K562 (cell line): ENCODE results near the gene PARD3B. TPM values are rescaled to one million over a fixed set of nuclear protein-coding genes. Genes with fewer than 3 reads are reported as not detected.

Experiments used
- ATAC-seq: fragments of 200-7000 bp; cut with Tn5 transposase; 3 replicates; pipeline ENCODE4 v1.9.1; 2020; ENCODE audit warnings: moderate library complexity
- BruUV-seq: library from RNA; stranded (reverse); fragments of 400-500 nt; replicated peaks from 2 replicates; lab custom pipeline; 2021; lab: Mats Ljungman, UMichigan
- CTCF ChIA-PET: fragments of 300-600 bp; formaldehyde crosslinking; extraction: SDS; loops from one replicate; lab custom pipeline; 2021; ENCODE audit warnings: low intra/inter-chr PET ratio; lab: Yijun Ruan, JAX
- POLR2A ChIA-PET: fragments of 300-600, 350-650 bp; sonication (Branson Sonifier 250); formaldehyde crosslinking; extraction: SDS; loops from one replicate; lab custom pipeline; 2021; ENCODE audit warnings: antibody characterized with exemption, inconsistent platforms; lab: Yijun Ruan, JAX
- DNase-seq, 4 experiments: peaks; one replicate each; pipeline versions ENCODE4 v3.0.0 to v3.0.0-alpha.2; 2011 to 2018; ENCODE audit warnings: low spot score in 3 of 4, mixed read lengths in 3 of 4; ENCODE audit errors: extremely low read depth in 1 of 4
- FAIRE-seq: peaks from 2 replicates; lab custom pipeline; 2011; peaks lifted over from hg19 to GRCh38; lab: Jason Lieb, UNC
- H2AFZ ChIP-seq: 2 replicates; pipeline ENCODE4 v1.6.0; 2011; ENCODE audit warnings: low read depth, low read length, control low read depth, inconsistent platforms
- H3K27ac ChIP-seq: fragments of 200-600 bp; 3 replicates; pipeline ENCODE4 v1.8.0; 2011; ENCODE audit warnings: low read depth, mild to moderate bottlenecking, control low read depth, inconsistent platforms, low read length, moderate library complexity, mixed read lengths; ENCODE audit errors: extremely low read depth
- H3K27me3 ChIP-seq, 2 experiments: fragments of 300-600 bp in 1 of 2; 2 replicates in 1 of 2; 3 replicates in 1 of 2; pipeline versions ENCODE4 v1.6.0 to v1.8.0; 2011; ENCODE audit warnings: inconsistent platforms in 2 of 2, low read length in 2 of 2, mild to moderate bottlenecking in 1 of 2, mixed read lengths in 1 of 2, moderate library complexity in 1 of 2; ENCODE audit not compliant: control insufficient read depth in 2 of 2, insufficient read depth in 2 of 2
- H3K36me3 ChIP-seq: fragments of 300-600 bp; 3 replicates; pipeline ENCODE4 v1.8.0; 2011; ENCODE audit warnings: mild to moderate bottlenecking, low read length, inconsistent platforms; ENCODE audit not compliant: control insufficient read depth, insufficient read depth
- H3K4me1 ChIP-seq, 2 experiments: fragments of 200-600 bp in 1 of 2; replicated peaks in 1 of 2; 2 replicates in 1 of 2; 3 replicates in 1 of 2; pipeline versions ENCODE4 v1.5.1 to v1.8.0; 2011; ENCODE audit warnings: inconsistent platforms in 2 of 2, low read length in 2 of 2, mild to moderate bottlenecking in 1 of 2, mixed read lengths in 1 of 2, moderate library complexity in 1 of 2; ENCODE audit not compliant: control insufficient read depth in 2 of 2, insufficient read depth in 2 of 2
- H3K4me2 ChIP-seq: 2 replicates; pipeline ENCODE4 v1.6.1; 2011; ENCODE audit warnings: low read length, control low read depth, inconsistent platforms, mixed read lengths; ENCODE audit not compliant: insufficient read depth
- H3K4me3 ChIP-seq: fragments of 200-600 bp; sonication (generic), shearing (Covaris generic); 2 replicates; pipeline ENCODE4 v1.5.1; 2016; ENCODE audit warnings: control low read depth, inconsistent platforms
- H3K79me2 ChIP-seq: fragments of 200-600 bp; 3 replicates; pipeline ENCODE4 v1.8.0; 2011; ENCODE audit warnings: low read length, inconsistent platforms; ENCODE audit not compliant: control insufficient read depth, insufficient read depth
- H3K9ac ChIP-seq, 2 experiments: 2 replicates each; pipeline versions ENCODE4 v1.6.0 to v1.6.1; 2011; ENCODE audit warnings: low read depth in 2 of 2, low read length in 2 of 2, control low read depth in 1 of 2, inconsistent platforms in 1 of 2, mild to moderate bottlenecking in 1 of 2, mixed read lengths in 1 of 2; ENCODE audit not compliant: insufficient read depth in 1 of 2
- H3K9me1 ChIP-seq: one replicate; pipeline ENCODE4 v1.6.0; 2011; ENCODE audit warnings: inconsistent platforms, mild to moderate bottlenecking, low read length, moderate library complexity; ENCODE audit not compliant: control insufficient read depth, insufficient read depth
- H3K9me3 ChIP-seq: replicated peaks from 2 replicates; pipeline ENCODE4 v1.5.1; 2011; ENCODE audit warnings: low read depth, low read length, inconsistent platforms; ENCODE audit not compliant: control insufficient read depth, insufficient read depth
- H4K20me1 ChIP-seq: replicated peaks from 2 replicates; pipeline ENCODE4 v1.6.1; 2011; ENCODE audit warnings: low read length, inconsistent platforms, mixed read lengths; ENCODE audit not compliant: control insufficient read depth, insufficient read depth
- CREBBP ChIP-seq: IDR thresholded peaks from one replicate; pipeline ENCODE4 v1.6.1; 2012; ENCODE audit warnings: low read depth, mild to moderate bottlenecking, control low read depth, inconsistent platforms, low read length
- ETV6 ChIP-seq, 3 experiments: fragments of 150-350 bp in 1 of 3; sonication (generic) in 1 of 3; formaldehyde crosslinking in 1 of 3; IDR thresholded peaks; 2 replicates each; pipeline versions ENCODE4 v1.6.1 to v1.8.0; 2014 to 2022; ENCODE audit warnings: borderline replicate concordance in 2 of 3, low read depth in 2 of 3, antibody characterized with exemption in 1 of 3, low read length in 1 of 3, mild to moderate bottlenecking in 1 of 3, missing genetic modification reagents in 1 of 3
- GABPB2 ChIP-seq: fragments of 250-450 bp; sonication (Bioruptor Pico); conservative IDR thresholded peaks from 2 replicates; pipeline ENCODE4 v1.5.1; 2021; ENCODE audit warnings: mild to moderate bottlenecking
- HLTF ChIP-seq: fragments of 450-650 bp; IDR thresholded peaks from 2 replicates; pipeline ENCODE4 v1.6.1; 2016
- HMG20A ChIP-seq: fragments of 450-650 bp; formaldehyde crosslinking; conservative IDR thresholded peaks from 2 replicates; pipeline ENCODE4 v1.4.0; 2020; ENCODE audit warnings: mild to moderate bottlenecking, mixed read lengths
- ILF3 ChIP-seq: fragments of 450-650 bp; IDR thresholded peaks from 2 replicates; pipeline ENCODE4 v1.6.1; 2018; ENCODE audit warnings: antibody characterized with exemption, mild to moderate bottlenecking, moderate library complexity, borderline replicate concordance
- KDM5B ChIP-seq: fragments of 200-600 bp; sonication (generic); IDR thresholded peaks from 2 replicates; pipeline ENCODE4 v1.6.1; 2012; ENCODE audit warnings: low read depth, mild to moderate bottlenecking, moderate library complexity, low read length, control low read depth, inconsistent platforms; ENCODE audit not compliant: insufficient replicate concordance
- NELFE ChIP-seq: IDR thresholded peaks from 2 replicates; pipeline ENCODE4 v1.6.1; 2011; ENCODE audit warnings: mild to moderate bottlenecking; ENCODE audit not compliant: insufficient read depth, insufficient read length
- PCBP2 ChIP-seq: fragments of 200-400 bp; formaldehyde crosslinking; IDR thresholded peaks from 2 replicates; pipeline ENCODE4 v1.6.1; 2018; ENCODE audit warnings: low read length, low read depth, mild to moderate bottlenecking, moderate library complexity; ENCODE audit not compliant: poor library complexity, severe bottlenecking
- TAF9B ChIP-seq: fragments of 450-650 bp; IDR thresholded peaks from 2 replicates; pipeline ENCODE4 v1.6.1; 2018; ENCODE audit warnings: mild to moderate bottlenecking; ENCODE audit not compliant: partially characterized antibody
- ZBTB8A ChIP-seq: fragments of 450-650 bp; IDR thresholded peaks from 2 replicates; pipeline ENCODE4 v1.6.1; 2018; ENCODE audit warnings: mild to moderate bottlenecking, moderate library complexity; ENCODE audit not compliant: partially characterized antibody
- ZNF165 ChIP-seq: fragments of 250-450 bp; sonication (Bioruptor Pico); IDR thresholded peaks from 2 replicates; pipeline ENCODE4 v1.4.0; 2020; ENCODE audit warnings: borderline replicate concordance
- ZNF212 ChIP-seq: fragments of 450-650 bp; formaldehyde crosslinking; IDR thresholded peaks from 2 replicates; pipeline ENCODE4 v1.4.0; 2020; ENCODE audit warnings: mild to moderate bottlenecking
- ZNF239 ChIP-seq: fragments of 250-450 bp; sonication (Bioruptor Pico); IDR thresholded peaks from 2 replicates; pipeline ENCODE4 v1.4.0; 2020; ENCODE audit warnings: mild to moderate bottlenecking
- ZNF324 ChIP-seq: fragments of 250-450 bp; sonication (Bioruptor Pico); IDR thresholded peaks from 2 replicates; pipeline ENCODE4 v1.4.0; 2020; ENCODE audit warnings: mild to moderate bottlenecking
- WGBS: fragments of 100-300 bp; shearing (Covaris generic); methylation state at CpG from one replicate; pipeline ENCODE4 v1.1.6; 2016; ENCODE audit warnings: low coverage, mixed read lengths; ENCODE audit not compliant: insufficient coverage; ENCODE audit errors: missing lambda C conversion rate; 5-methylcytosine and 5-hydroxymethylcytosine counted together
- in situ Hi-C: fragments of 300-500 bp; cut with MboI; formaldehyde crosslinking; loops from 4 replicates; pipeline ENCODE4 v1.15.0; 2018; ENCODE audit warnings: inconsistent platforms, mixed read lengths
- intact Hi-C: fragments of 100-400 bp; cut with micrococcal nuclease; formaldehyde crosslinking; loops from 2 replicates; pipeline ENCODE4 v1.14.2; 2022
- polyA plus RNA-seq, 8 experiments: library from polyadenylated mRNA; depleted of rRNA in 4 of 8; stranded (reverse) in 5 of 8; unstranded in 3 of 8; fragments of >200 nt; fragmentation: Nextera tagmentation in 2 of 8; fragmentation: Illumina TruSeq in 1 of 8; extraction: Ambion mirVana in 2 of 8; extraction: Trizol in 1 of 8; gene quantifications; 2 replicates each; pipeline versions ENCODE4 v1.2.1 to v1.2.3, GENCODE V29; 2011 to 2014; ENCODE audit warnings: inconsistent platforms in 1 of 8, missing spikeins in 1 of 8
- total RNA-seq, 7 experiments: library from RNA; depleted of rRNA in 6 of 7; stranded (reverse); fragments of >200 nt in 6 of 7; fragmentation: Illumina TruSeq in 2 of 7; extraction: Trizol in 2 of 7; gene quantifications; 2 replicates each; pipeline versions ENCODE4 v1.2.1 to v1.2.3, GENCODE V29; 2011 to 2021; ENCODE audit warnings: low replicate concordance in 1 of 7
- TF ChIP-seq, protein P1 (sequence below): sonication (generic); formaldehyde crosslinking; IDR thresholded peaks from 2 replicates; pipeline ENCODE4 v1.8.0; 2022; ENCODE audit warnings: mild to moderate bottlenecking, missing genetic modification reagents
- TF ChIP-seq, protein P2 (sequence below): fragments of 200-800 bp; sonication (Bioruptor generic); IDR thresholded peaks from 2 replicates; pipeline ENCODE4 v1.6.1; 2017; ENCODE audit warnings: missing genetic modification characterization, missing compliant biosample characterization
- TF ChIP-seq, protein P3 (sequence below): fragments of 450-650 bp; IDR thresholded peaks from 2 replicates; pipeline ENCODE4 v1.6.1; 2017; ENCODE audit warnings: antibody characterized with exemption, mild to moderate bottlenecking

The PARD3B gene
- total and polyA plus RNA-seq, 9 of the 15 experiments (the other 6 are each of a cell fraction or from before 2014, with no cell fraction given): 0.15 to 3.0 (median 1.1) TPM

- H3K79me2 ChIP-seq: no peaks in the 10 kb centered on the region
- H3K36me3 ChIP-seq: no peaks in the 10 kb centered on the region
- FAIRE-seq: no peak
- ChIA-PET CTCF (no interaction called here), POLR2A (no interaction called here)
- no peak overlapping the region for H3K27ac ChIP-seq
- no peaks in the 10 kb centered on the region for H3K4me1 ChIP-seq
- H3K9me3 ChIP-seq: no peaks in the 10 kb centered on the region
- no peak overlapping the region for H3K4me2 ChIP-seq
- H2AFZ ChIP-seq: no peak overlapping the region
- no peaks in the 10 kb centered on the region for H3K27me3 ChIP-seq
- BruUV-seq: no TSS peak
- H3K9ac ChIP-seq: no peak overlapping the region
- H4K20me1 ChIP-seq: no peaks in the 10 kb centered on the region
- no peak overlapping the region for H3K4me3 ChIP-seq
- DNase-seq: no peak
- 0% methylated on average over 3 of the region's 3 CpGs for WGBS
- no peak for ATAC-seq
- in situ Hi-C loops: no loop called here
- no peaks in the 10 kb centered on the region for H3K9me1 ChIP-seq
- intact Hi-C loops: no loop called here
- TF ChIP-seq TAF9B: no peak
- TF ChIP-seq NELFE: no peak
- TF ChIP-seq ZBTB8A: no peak
- TF ChIP-seq, protein P1, sequence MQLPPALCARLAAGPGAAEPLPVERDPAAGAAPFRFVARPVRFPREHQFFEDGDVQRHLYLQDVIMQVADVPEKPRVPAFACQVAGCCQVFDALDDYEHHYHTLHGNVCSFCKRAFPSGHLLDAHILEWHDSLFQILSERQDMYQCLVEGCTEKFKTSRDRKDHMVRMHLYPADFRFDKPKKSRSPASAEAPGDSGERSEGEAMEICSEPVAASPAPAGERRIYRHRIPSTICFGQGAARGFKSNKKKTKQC (CRISPR knock-in tag): no peak
- TF ChIP-seq ZNF324 (CRISPR knock-in tag): no peak
- no peak for TF ChIP-seq ZNF165 (CRISPR knock-in tag)
- TF ChIP-seq HMG20A (CRISPR knock-in tag): no peak
- no peak for TF ChIP-seq CREBBP
- no peak for TF ChIP-seq ILF3
- no peak for TF ChIP-seq PCBP2
- TF ChIP-seq ZNF239 (CRISPR knock-in tag): no peak
- no peak for TF ChIP-seq ZNF212 (CRISPR knock-in tag)
- TF ChIP-seq GABPB2 (CRISPR knock-in tag): no peak
- TF ChIP-seq, protein P2, sequence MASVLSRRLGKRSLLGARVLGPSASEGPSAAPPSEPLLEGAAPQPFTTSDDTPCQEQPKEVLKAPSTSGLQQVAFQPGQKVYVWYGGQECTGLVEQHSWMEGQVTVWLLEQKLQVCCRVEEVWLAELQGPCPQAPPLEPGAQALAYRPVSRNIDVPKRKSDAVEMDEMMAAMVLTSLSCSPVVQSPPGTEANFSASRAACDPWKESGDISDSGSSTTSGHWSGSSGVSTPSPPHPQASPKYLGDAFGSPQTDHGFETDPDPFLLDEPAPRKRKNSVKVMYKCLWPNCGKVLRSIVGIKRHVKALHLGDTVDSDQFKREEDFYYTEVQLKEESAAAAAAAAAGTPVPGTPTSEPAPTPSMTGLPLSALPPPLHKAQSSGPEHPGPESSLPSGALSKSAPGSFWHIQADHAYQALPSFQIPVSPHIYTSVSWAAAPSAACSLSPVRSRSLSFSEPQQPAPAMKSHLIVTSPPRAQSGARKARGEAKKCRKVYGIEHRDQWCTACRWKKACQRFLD (CRISPR knock-in tag): no peak
- TF ChIP-seq ETV6 (IDR thresholded peaks at IDR 0.05; ENCODE audit: borderline replicate concordance in 1 of 2, low read depth in 2 of 2, low read length in 1 of 2): no peak
- TF ChIP-seq ETV6 (CRISPR knock-in tag; IDR thresholded peaks at IDR 0.05; ENCODE audit: borderline replicate concordance): no peak
- TF ChIP-seq KDM5B: no peak
- no peak for TF ChIP-seq HLTF
- TF ChIP-seq, protein P3, sequence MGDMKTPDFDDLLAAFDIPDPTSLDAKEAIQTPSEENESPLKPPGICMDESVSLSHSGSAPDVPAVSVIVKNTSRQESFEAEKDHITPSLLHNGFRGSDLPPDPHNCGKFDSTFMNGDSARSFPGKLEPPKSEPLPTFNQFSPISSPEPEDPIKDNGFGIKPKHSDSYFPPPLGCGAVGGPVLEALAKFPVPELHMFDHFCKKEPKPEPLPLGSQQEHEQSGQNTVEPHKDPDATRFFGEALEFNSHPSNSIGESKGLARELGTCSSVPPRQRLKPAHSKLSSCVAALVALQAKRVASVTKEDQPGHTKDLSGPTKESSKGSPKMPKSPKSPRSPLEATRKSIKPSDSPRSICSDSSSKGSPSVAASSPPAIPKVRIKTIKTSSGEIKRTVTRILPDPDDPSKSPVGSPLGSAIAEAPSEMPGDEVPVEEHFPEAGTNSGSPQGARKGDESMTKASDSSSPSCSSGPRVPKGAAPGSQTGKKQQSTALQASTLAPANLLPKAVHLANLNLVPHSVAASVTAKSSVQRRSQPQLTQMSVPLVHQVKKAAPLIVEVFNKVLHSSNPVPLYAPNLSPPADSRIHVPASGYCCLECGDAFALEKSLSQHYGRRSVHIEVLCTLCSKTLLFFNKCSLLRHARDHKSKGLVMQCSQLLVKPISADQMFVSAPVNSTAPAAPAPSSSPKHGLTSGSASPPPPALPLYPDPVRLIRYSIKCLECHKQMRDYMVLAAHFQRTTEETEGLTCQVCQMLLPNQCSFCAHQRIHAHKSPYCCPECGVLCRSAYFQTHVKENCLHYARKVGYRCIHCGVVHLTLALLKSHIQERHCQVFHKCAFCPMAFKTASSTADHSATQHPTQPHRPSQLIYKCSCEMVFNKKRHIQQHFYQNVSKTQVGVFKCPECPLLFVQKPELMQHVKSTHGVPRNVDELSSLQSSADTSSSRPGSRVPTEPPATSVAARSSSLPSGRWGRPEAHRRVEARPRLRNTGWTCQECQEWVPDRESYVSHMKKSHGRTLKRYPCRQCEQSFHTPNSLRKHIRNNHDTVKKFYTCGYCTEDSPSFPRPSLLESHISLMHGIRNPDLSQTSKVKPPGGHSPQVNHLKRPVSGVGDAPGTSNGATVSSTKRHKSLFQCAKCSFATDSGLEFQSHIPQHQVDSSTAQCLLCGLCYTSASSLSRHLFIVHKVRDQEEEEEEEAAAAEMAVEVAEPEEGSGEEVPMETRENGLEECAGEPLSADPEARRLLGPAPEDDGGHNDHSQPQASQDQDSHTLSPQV: no peak
Observed at GRCh38 chr2:205352094-205352493, 806.8 kb downstream of the PARD3B start.
